ENCODE data around the gene DLX4.

Gene DLX4

GRCh38 chr17:49972486-49973270, 3.7 kb downstream of the DLX4 start:
- H3K4me1 ChIP-seq (ENCODE audit: control insufficient read depth, insufficient read depth, low read length) = peaks cover 19% of the 10 kb centered on the region

GRCh38 chr17:49973271-49973615, 4.3 kb downstream of the DLX4 start:
- H3K4me1 ChIP-seq (ENCODE audit: control insufficient read depth, insufficient read depth, low read length) = peaks cover 19% of the 10 kb centered on the region
- no peak overlapping the region for H3K4me3 ChIP-seq (ENCODE audit: low read length)
- no peaks in the 10 kb centered on the region for H3K36me3 ChIP-seq (ENCODE audit: control insufficient read depth, insufficient read depth, low read length)
- H3K9me3 ChIP-seq (ENCODE audit: control insufficient read depth, low read length) = no peaks in the 10 kb centered on the region
- no peak overlapping the region for H3K9ac ChIP-seq (ENCODE audit: low read length)
- peaks cover 88% of the 10 kb centered on the region for H3K27me3 ChIP-seq (ENCODE audit: control insufficient read depth, insufficient read depth, low read length)

More at GRCh38 chr17:49972486-49973270, 3.7 kb downstream of the DLX4 start:
- H3K9me3 ChIP-seq (ENCODE audit: control insufficient read depth, low read length) = no peaks in the 10 kb centered on the region
- H3K9ac ChIP-seq (ENCODE audit: low read length) = no peak overlapping the region
- H3K27me3 ChIP-seq (ENCODE audit: control insufficient read depth, insufficient read depth, low read length) = peaks cover 91% of the 10 kb centered on the region
- no peak overlapping the region for H3K4me3 ChIP-seq (ENCODE audit: low read length)
- no peaks in the 10 kb centered on the region for H3K36me3 ChIP-seq (ENCODE audit: control insufficient read depth, insufficient read depth, low read length)

- no peaks in the 10 kb centered on the region for H3K9me3 ChIP-seq (ENCODE audit: control insufficient read depth, low read length)
- no peak overlapping the region for H3K4me3 ChIP-seq (ENCODE audit: low read length)
- H3K36me3 ChIP-seq (ENCODE audit: control insufficient read depth, insufficient read depth, low read length) = no peaks in the 10 kb centered on the region
- peaks cover 80% of the 10 kb centered on the region for H3K27me3 ChIP-seq (ENCODE audit: control insufficient read depth, insufficient read depth, low read length)
- no peak overlapping the region for H3K9ac ChIP-seq (ENCODE audit: low read length)
- H3K4me1 ChIP-seq (ENCODE audit: control insufficient read depth, insufficient read depth, low read length) = peaks cover 9% of the 10 kb centered on the region
Observed at GRCh38 chr17:49975531-49975930, 6.5 kb downstream of the DLX4 start.

DNA sequence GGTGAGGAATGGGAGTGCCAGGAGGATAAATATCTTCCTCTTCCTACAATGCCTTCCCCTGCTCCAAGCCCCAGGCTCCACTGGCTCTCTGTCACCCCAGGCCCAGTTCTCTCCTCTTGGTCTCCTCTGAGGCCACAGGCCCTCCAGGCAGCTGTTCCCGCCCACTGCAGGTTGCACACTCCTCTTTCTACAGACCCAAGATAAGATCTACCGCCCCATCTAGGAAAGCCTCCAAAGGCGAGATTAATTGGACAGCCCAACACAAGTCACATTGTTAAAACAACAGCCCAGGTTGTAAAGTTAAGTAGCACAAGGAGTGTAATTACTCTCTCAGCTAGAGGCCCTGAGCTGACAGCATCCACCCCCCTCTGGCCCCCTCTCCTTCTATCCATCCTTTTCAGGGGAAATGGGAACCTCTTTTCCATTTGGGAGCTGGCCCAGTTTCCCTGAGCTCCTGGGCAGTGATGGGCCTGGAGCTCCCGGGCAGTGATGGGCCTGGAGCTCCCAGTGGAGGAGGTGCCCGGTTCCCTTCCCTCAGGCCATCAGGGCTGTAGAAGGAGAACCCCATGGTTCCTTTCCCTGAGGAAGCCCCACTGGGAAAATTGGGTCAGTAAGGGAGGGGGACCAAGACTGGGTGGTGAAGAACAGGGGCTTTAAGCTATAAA, 7.3 kb downstream of the DLX4 start:
- H3K36me3 ChIP-seq (ENCODE audit: control insufficient read depth, insufficient read depth, low read length) = no peaks in the 10 kb centered on the region
- no peak overlapping the region for H3K9ac ChIP-seq (ENCODE audit: low read length)
- H3K27me3 ChIP-seq (ENCODE audit: control insufficient read depth, insufficient read depth, low read length) = peaks cover 80% of the 10 kb centered on the region
- peaks cover 9% of the 10 kb centered on the region for H3K4me1 ChIP-seq (ENCODE audit: control insufficient read depth, insufficient read depth, low read length)
- no peak overlapping the region for H3K4me3 ChIP-seq (ENCODE audit: low read length)
- H3K9me3 ChIP-seq (ENCODE audit: control insufficient read depth, low read length) = no peaks in the 10 kb centered on the region

DNA sequence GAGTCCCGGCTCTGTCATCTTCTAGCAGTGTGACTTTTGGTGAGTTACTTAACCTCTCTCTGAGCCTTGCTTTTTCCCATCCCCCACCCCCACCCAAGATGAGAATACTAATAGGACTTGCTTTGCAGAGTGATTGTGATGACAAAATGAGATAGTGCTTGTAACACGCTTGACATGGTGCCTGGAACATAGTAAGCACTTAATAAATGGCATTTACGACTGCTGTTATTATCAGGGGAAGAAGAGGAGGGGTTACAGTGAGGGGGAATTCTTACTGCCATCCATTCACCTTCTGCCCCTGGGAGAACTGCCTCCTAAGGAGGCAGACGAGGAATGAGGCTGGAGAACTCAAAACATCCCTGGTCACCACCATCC, 7.8 kb downstream of the DLX4 start:
- H3K27me3 ChIP-seq (ENCODE audit: control insufficient read depth, insufficient read depth, low read length) = peaks cover 78% of the 10 kb centered on the region

GRCh38 chr17:49977463-49978389, 8.7 kb downstream of the DLX4 start:
- Histone ChIP-seq H3K36me3 (ENCODE audit: control insufficient read depth, insufficient read depth, low read length) (no peaks in the 10 kb centered on the region), H3K27me3 (ENCODE audit: control insufficient read depth, insufficient read depth, low read length) (peaks cover 74% of the 10 kb centered on the region), H3K4me3 (ENCODE audit: low read length) (no peak overlapping the region), H3K9me3 (ENCODE audit: control insufficient read depth, low read length) (no peaks in the 10 kb centered on the region), H3K9ac (ENCODE audit: low read length) (no peak overlapping the region), H3K4me1 (ENCODE audit: control insufficient read depth, insufficient read depth, low read length) (peaks cover under 1% of the 10 kb centered on the region)

More for the DNA sequence above, 7.8 kb downstream of the DLX4 start:
- no peak overlapping the region for H3K4me3 ChIP-seq (ENCODE audit: low read length)
- H3K9me3 ChIP-seq (ENCODE audit: control insufficient read depth, low read length) = no peaks in the 10 kb centered on the region
- H3K36me3 ChIP-seq (ENCODE audit: control insufficient read depth, insufficient read depth, low read length) = no peaks in the 10 kb centered on the region
- H3K4me1 ChIP-seq (ENCODE audit: control insufficient read depth, insufficient read depth, low read length) = peaks cover 9% of the 10 kb centered on the region
- H3K9ac ChIP-seq (ENCODE audit: low read length) = no peak overlapping the region

DNA sequence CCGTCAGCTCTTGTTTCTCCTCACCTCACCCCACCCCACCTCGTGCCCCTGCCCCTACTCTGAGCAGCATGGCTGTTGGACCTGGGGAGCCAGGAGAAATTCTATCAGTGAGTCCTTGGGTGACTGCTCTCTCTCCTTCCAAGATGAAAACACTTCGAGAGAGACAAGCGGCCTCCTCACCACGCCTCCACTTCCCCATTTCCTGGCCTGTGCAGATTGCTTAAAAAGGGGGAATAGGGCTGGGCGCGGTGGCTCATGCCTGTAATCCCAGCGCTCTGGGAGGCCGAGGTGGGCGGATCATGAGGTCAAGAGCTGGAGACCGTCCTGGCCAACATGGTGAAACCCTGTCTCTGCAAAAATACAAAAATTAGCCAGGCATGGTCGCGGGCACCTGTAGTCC, 9.5 kb downstream of the DLX4 start:
- Histone ChIP-seq H3K9me3 (ENCODE audit: control insufficient read depth, low read length) (no peaks in the 10 kb centered on the region), H3K36me3 (ENCODE audit: control insufficient read depth, insufficient read depth, low read length) (no peaks in the 10 kb centered on the region), H3K9ac (ENCODE audit: low read length) (no peak overlapping the region), H3K4me3 (ENCODE audit: low read length) (no peak overlapping the region), H3K27me3 (ENCODE audit: control insufficient read depth, insufficient read depth, low read length) (peaks cover 67% of the 10 kb centered on the region), H3K4me1 (ENCODE audit: control insufficient read depth, insufficient read depth, low read length) (no peaks in the 10 kb centered on the region)

GRCh38 chr17:49979748-49980479, 10.9 kb downstream of the DLX4 start:
- H3K27me3 ChIP-seq (ENCODE audit: control insufficient read depth, insufficient read depth, low read length) = peaks cover 57% of the 10 kb centered on the region
- no peak overlapping the region for H3K4me3 ChIP-seq (ENCODE audit: low read length)
- no peaks in the 10 kb centered on the region for H3K4me1 ChIP-seq (ENCODE audit: control insufficient read depth, insufficient read depth, low read length)

DNA sequence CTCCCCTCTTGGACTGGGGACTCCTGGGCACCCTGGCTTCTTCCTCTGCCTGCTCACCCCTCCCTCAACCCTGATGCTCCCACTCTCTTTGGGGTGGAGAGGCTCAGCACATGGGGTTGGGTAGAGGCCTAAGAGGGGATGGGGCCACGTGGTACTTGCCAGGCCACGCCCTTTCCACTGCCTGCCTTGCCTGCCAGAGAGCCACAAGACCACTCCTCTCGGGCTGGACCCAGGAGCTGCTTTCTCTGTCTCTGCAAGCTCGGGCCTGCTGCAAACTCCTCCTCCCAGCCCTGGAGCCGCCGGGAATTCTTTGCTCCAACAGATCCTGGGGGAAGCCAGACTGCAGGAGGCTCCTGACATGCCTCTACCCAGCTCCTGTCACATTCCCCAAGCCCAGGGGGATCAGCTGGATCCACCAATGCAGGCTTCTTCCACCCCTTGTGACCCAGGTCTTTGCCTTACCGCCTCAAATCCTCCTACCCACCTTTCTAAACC, 11.8 kb downstream of the DLX4 start:
- Histone ChIP-seq H3K9me3 (ENCODE audit: control insufficient read depth, low read length) (no peaks in the 10 kb centered on the region), H3K9ac (ENCODE audit: low read length) (no peak overlapping the region), H3K27me3 (ENCODE audit: control insufficient read depth, insufficient read depth, low read length) (peaks cover 57% of the 10 kb centered on the region), H3K36me3 (ENCODE audit: control insufficient read depth, insufficient read depth, low read length) (no peaks in the 10 kb centered on the region), H3K4me1 (ENCODE audit: control insufficient read depth, insufficient read depth, low read length) (no peaks in the 10 kb centered on the region), H3K4me3 (ENCODE audit: low read length) (no peak overlapping the region)

More at GRCh38 chr17:49979748-49980479, 10.9 kb downstream of the DLX4 start:
- Histone ChIP-seq H3K9ac (ENCODE audit: low read length) (no peak overlapping the region), H3K36me3 (ENCODE audit: control insufficient read depth, insufficient read depth, low read length) (no peaks in the 10 kb centered on the region), H3K9me3 (ENCODE audit: control insufficient read depth, low read length) (no peaks in the 10 kb centered on the region)

DNA sequence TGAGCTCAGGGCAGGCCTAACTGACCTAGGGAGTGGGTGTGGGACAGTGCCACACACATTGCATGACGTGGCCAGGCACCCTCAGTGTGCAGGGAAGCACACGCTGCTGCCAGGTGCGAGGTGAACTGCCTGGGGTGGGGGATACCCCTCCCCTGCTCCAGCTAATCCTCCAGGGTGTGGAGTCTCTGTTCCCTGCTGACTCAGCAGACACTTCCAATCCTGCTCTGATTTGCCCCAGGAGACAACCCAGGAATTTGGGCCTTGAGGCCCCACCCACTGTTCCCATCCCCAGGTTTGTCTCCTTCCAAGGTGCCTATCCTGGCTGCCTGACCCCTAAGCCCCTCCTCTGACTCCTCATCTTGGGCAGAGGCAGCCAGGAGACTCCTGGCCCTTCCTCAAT, 15.3 kb downstream of the DLX4 start:
- Histone ChIP-seq H3K36me3 (ENCODE audit: control insufficient read depth, insufficient read depth, low read length) (no peaks in the 10 kb centered on the region), H3K4me3 (ENCODE audit: low read length) (no peak overlapping the region), H3K9me3 (ENCODE audit: control insufficient read depth, low read length) (no peaks in the 10 kb centered on the region), H3K4me1 (ENCODE audit: control insufficient read depth, insufficient read depth, low read length) (no peaks in the 10 kb centered on the region), H3K27me3 (ENCODE audit: control insufficient read depth, insufficient read depth, low read length) (peaks cover 68% of the 10 kb centered on the region), H3K9ac (ENCODE audit: low read length) (no peak overlapping the region)

GRCh38 chr17:49984776-49985175, 15.8 kb downstream of the DLX4 start:
- H3K4me1 ChIP-seq (ENCODE audit: control insufficient read depth, insufficient read depth, low read length) = no peaks in the 10 kb centered on the region
- no peak overlapping the region for H3K4me3 ChIP-seq (ENCODE audit: low read length)
- H3K27me3 ChIP-seq (ENCODE audit: control insufficient read depth, insufficient read depth, low read length) = peaks cover 68% of the 10 kb centered on the region
- H3K9ac ChIP-seq (ENCODE audit: low read length) = no peak overlapping the region
- no peaks in the 10 kb centered on the region for H3K9me3 ChIP-seq (ENCODE audit: control insufficient read depth, low read length)
- no peaks in the 10 kb centered on the region for H3K36me3 ChIP-seq (ENCODE audit: control insufficient read depth, insufficient read depth, low read length)
